Neural crest cell (in vitro differentiated cells): ENCODE results near the gene SRI. TPM values are rescaled to one million over a fixed set of nuclear protein-coding genes. Genes with fewer than 3 reads are reported as not detected.
"Not testable (repeated sequence)": the region's sequence is repeated elsewhere in the genome, so short reads cannot be mapped to it uniquely, and the experiment has no call there.

Experiments used
- DNase-seq: peaks from one replicate; pipeline ENCODE4 v3.0.0; 2021; ENCODE audit warnings: low read depth, mixed read lengths, low spot score
- H3K27ac Mint-ChIP-seq: one replicate; pipeline ENCODE4 v1.8.0; 2021; ENCODE audit warnings: mild to moderate bottlenecking, mixed read lengths; ENCODE audit not compliant: unreplicated experiment
- H3K27me3 Mint-ChIP-seq: 2 replicates; pipeline ENCODE4 v1.8.0; 2021; ENCODE audit warnings: low read depth, mild to moderate bottlenecking, mixed read lengths
- H3K36me3 Mint-ChIP-seq: 2 replicates; pipeline ENCODE4 v1.8.0; 2021; ENCODE audit warnings: low read depth, mild to moderate bottlenecking, mixed read lengths
- H3K4me1 Mint-ChIP-seq: 2 replicates; pipeline ENCODE4 v1.8.0; 2021; ENCODE audit warnings: mixed read lengths
- H3K4me3 Mint-ChIP-seq: one replicate; pipeline ENCODE4 v1.8.0; 2021; ENCODE audit warnings: mild to moderate bottlenecking, mixed read lengths
- H3K9me3 Mint-ChIP-seq: 2 replicates; pipeline ENCODE4 v1.8.0; 2021; ENCODE audit warnings: mixed read lengths
- total RNA-seq: library from RNA; stranded (reverse); gene quantifications from 2 replicates; pipeline ENCODE4 v1.2.1, GENCODE V29; 2021
- TF ChIP-seq, protein P1 (sequence below): fragments of 200-600 bp; sonication (generic); conservative IDR thresholded peaks from 2 replicates; pipeline ENCODE4 v1.5.0; 2021; ENCODE audit warnings: antibody characterized with exemption, mild to moderate bottlenecking

The SRI gene
- total RNA-seq, 1 donor from 2014 or later, result 143 TPM

DNA sequence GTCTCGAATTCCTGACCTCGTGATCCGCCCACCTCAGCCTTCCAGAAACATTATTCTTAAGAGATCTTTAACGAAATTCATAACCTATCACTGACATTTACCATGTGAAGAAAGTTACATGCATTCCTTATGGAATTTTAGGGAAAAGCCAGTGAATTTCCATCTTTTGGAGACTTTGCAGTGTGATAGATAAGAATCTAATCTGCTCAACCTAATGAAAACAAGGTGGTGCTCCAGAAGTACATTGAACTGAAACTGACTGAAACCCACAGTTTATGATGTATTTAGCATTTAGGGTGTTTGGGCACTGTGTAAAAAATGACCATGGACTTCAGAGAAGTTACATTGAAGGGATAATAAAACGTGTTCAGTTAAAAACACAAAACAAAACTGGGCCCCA, 43.6 kb downstream of the SRI start:
- no peak for DNase-seq
- Mint-ChIP-seq H3K4me3 (no peak overlapping the region), H3K4me1 (no peaks in the 10 kb centered on the region), H3K36me3 (no peaks in the 10 kb centered on the region), H3K9me3 (no peaks in the 10 kb centered on the region), H3K27me3 (no peaks in the 10 kb centered on the region), H3K27ac (no peak overlapping the region)
- TF ChIP-seq, protein P1, sequence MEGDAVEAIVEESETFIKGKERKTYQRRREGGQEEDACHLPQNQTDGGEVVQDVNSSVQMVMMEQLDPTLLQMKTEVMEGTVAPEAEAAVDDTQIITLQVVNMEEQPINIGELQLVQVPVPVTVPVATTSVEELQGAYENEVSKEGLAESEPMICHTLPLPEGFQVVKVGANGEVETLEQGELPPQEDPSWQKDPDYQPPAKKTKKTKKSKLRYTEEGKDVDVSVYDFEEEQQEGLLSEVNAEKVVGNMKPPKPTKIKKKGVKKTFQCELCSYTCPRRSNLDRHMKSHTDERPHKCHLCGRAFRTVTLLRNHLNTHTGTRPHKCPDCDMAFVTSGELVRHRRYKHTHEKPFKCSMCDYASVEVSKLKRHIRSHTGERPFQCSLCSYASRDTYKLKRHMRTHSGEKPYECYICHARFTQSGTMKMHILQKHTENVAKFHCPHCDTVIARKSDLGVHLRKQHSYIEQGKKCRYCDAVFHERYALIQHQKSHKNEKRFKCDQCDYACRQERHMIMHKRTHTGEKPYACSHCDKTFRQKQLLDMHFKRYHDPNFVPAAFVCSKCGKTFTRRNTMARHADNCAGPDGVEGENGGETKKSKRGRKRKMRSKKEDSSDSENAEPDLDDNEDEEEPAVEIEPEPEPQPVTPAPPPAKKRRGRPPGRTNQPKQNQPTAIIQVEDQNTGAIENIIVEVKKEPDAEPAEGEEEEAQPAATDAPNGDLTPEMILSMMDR, result no peak

DNA sequence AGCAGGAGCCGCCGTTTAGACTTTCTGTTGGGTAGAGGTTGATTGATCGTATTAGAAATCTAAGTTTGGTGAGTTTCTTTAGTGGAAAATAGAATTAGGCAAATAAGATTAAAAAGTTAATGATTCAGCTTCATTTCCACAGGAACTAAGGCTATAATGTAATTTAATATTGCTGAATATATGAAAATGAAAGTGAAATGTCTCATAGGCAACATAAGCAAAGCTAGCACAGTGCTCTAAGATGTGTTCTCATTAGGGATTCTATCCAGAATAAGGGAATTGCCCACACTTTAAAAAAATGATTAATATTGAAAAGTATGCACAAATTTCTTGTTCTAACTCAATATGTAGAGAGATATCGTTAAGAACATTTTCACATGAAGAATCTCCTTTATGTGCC, 47.0 kb downstream of the SRI start:
- TF ChIP-seq, protein P1, result no peak
- no peaks in the 10 kb centered on the region for H3K27me3 Mint-ChIP-seq
- no peak overlapping the region for H3K4me3 Mint-ChIP-seq
- H3K4me1 Mint-ChIP-seq, result no peaks in the 10 kb centered on the region
- H3K27ac Mint-ChIP-seq, result no peak overlapping the region
- no peak for DNase-seq
- no peaks in the 10 kb centered on the region for H3K9me3 Mint-ChIP-seq
- H3K36me3 Mint-ChIP-seq, result no peaks in the 10 kb centered on the region

DNA sequence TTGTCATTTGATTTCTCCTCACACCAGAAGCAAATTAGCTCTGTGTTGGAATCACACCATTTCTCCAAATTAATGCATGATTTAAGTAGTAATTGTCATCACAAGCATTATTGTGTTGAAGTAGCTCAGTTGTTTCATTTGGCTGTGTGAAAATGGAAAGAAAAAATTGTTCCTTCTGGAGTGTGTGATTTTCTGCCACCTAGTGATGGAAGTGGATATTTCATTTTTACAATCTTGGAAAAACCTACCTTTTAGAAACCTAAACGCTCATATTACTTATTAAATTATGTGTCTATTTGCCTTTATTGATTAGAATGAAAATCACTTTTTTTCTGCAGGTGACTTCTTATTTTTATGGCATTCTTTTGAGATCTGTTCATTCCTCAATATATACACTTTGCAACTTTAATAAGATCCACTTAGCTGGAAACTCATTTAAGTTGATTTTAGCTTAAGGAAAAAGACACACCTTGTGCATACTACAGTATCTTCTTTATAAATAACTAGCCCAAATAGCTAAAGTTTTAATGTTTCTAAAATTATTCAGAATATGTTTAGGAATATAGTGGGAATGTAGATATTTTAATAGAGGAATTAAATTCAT, 50.0 kb downstream of the SRI start:
- H3K36me3 Mint-ChIP-seq, result no peaks in the 10 kb centered on the region
- TF ChIP-seq, protein P1, result peak; percentile 72
- DNase-seq, result no peak
- no peak overlapping the region for H3K27ac Mint-ChIP-seq
- no peak overlapping the region for H3K4me3 Mint-ChIP-seq
- no peaks in the 10 kb centered on the region for H3K4me1 Mint-ChIP-seq
- no peaks in the 10 kb centered on the region for H3K27me3 Mint-ChIP-seq
- no peaks in the 10 kb centered on the region for H3K9me3 Mint-ChIP-seq

DNA sequence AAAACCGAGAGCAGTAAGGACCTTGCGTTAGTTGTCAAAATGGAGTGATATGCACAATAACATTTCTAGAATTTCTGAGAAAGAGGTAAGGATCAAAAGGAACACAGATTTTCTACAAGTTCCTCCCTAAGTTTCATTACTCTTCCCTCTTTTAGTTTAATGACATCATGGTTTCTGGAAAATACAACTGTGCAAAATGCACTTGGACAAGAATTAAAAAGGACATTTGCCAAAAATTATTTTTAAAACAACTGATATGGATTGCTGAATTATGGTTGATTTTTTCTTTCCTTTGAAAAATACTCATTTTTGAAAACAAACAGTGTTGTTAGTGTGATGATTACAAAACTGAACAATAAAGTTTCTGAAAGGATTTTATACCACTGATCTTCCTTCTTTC, 52.1 kb downstream of the SRI start:
- Mint-ChIP-seq H3K27ac (no peak overlapping the region), H3K27me3 (no peaks in the 10 kb centered on the region), H3K36me3 (no peaks in the 10 kb centered on the region), H3K4me3 (no peak overlapping the region), H3K4me1 (no peaks in the 10 kb centered on the region), H3K9me3 (no peaks in the 10 kb centered on the region)
- no peak for DNase-seq
- TF ChIP-seq, protein P1, result no peak

DNA sequence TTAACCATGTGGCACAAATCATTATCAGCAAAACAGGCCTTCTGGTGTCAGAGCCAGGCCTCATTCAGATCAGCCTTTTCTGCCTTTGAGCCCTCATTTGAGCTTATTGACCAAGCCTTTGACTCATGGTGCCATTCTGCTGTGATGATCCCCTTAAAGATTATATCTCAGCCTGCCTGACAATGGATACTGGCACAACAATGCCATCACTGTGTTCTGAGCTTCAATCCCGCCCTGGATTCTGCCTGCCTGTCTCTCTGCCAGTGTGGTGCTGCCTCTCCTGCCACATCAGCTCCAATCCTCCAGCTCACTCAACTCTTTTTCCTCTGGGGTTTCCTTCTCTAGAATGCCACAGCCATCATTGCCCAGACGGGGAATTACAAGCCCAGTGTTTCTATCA, 52.6 kb downstream of the SRI start:
- DNase-seq, result no peak
- peak overlapping the region; percentile 87 for H3K27ac Mint-ChIP-seq
- H3K36me3 Mint-ChIP-seq, result no peaks in the 10 kb centered on the region
- no peak overlapping the region for H3K4me3 Mint-ChIP-seq
- no peaks in the 10 kb centered on the region for H3K9me3 Mint-ChIP-seq
- H3K4me1 Mint-ChIP-seq, result no peaks in the 10 kb centered on the region
- no peaks in the 10 kb centered on the region for H3K27me3 Mint-ChIP-seq
- TF ChIP-seq, protein P1, result no peak

DNA sequence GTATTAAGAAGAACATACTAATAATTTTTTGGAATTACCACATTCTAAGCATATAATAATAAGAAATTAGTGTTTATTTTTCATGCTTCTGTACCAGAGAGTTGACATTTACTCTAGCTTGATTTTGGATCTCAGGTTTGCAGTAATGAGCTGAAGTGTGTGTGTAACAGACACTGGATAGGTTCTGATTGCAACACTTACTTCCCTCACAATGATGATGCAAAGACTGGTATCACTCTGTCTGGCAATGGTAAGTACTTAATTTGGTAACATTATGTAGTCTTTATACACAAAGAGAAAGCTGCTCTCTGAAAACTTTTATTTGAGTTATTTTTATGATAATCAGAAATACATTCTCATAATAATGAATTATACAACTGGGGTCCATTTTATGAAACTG, 54.1 kb downstream of the SRI start:
- Mint-ChIP-seq H3K36me3 (peaks cover 3% of the 10 kb centered on the region), H3K27me3 (no peaks in the 10 kb centered on the region), H3K4me3 (no peak overlapping the region), H3K27ac (no peak overlapping the region), H3K4me1 (no peaks in the 10 kb centered on the region), H3K9me3 (no peaks in the 10 kb centered on the region)
- DNase-seq, result no peak
- TF ChIP-seq, protein P1, result no peak

DNA sequence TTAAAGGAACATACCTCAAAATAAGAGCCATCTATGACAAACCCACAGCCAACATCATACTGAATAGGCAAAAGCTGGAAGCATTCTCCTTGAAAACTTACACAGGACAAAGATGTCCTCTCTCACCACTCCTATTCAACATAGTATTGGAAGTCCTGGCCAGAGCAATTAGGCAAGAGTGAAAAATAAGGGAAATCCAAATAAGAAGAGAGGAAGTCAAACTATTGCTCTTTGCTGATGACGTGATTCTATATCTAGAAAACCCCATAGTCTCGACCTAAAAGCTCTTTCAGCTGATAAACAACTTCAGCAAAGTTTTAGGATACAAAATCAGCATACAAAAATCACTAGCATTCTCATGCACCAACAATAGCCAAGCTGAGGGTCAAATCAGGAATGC, 60.1 kb downstream of the SRI start:
- H3K27me3 Mint-ChIP-seq, DNase-seq: not testable (repeated sequence)

More for the DNA sequence above, 60.1 kb downstream of the SRI start:
- not testable (repeated sequence) for H3K4me3 Mint-ChIP-seq, H3K27ac Mint-ChIP-seq, H3K4me1 Mint-ChIP-seq
- Mint-ChIP-seq H3K36me3 (peaks cover 48% of the 10 kb centered on the region), H3K9me3 (peaks cover 16% of the 10 kb centered on the region)
